22Rv1 (cell line): Measurements from ENCODE around the gene ERGIC1.

Experiments
- H3K27ac ChIP-seq: fragments of 450-650 bp; 2 replicates; pipeline ENCODE4 v1.5.1; 2017
- CTCF ChIP-seq: fragments of 450-650 bp; IDR thresholded peaks from 2 replicates; pipeline ENCODE4 v1.5.1; 2017; ENCODE audit warnings: mild to moderate bottlenecking
- ZFX ChIP-seq: fragments of 450-650 bp; IDR thresholded peaks from 2 replicates; pipeline ENCODE4 v1.6.1; 2017; ENCODE audit warnings: antibody characterized with exemption, borderline replicate concordance

Gene ERGIC1

GRCh38 chr5:172918421-172919371 lies 84.6 kb downstream of the ERGIC1 start:
- no peak for TF ChIP-seq ZFX
- no peak for TF ChIP-seq CTCF
- no peak overlapping the region for H3K27ac ChIP-seq

GRCh38 chr5:172919525-172920446 lies 85.7 kb downstream of the ERGIC1 start:
- no peak overlapping the region for H3K27ac ChIP-seq
- no peak for TF ChIP-seq CTCF
- no peak for TF ChIP-seq ZFX

GRCh38 chr5:172920447-172920849 lies 86.4 kb downstream of the ERGIC1 start:
- no peak for TF ChIP-seq ZFX
- no peak for TF ChIP-seq CTCF
- H3K27ac ChIP-seq: no peak overlapping the region

GRCh38 chr5:172920995-172921394 lies 86.9 kb downstream of the ERGIC1 start:
- H3K27ac ChIP-seq: no peak overlapping the region

GRCh38 chr5:172921906-172922305 lies 87.9 kb downstream of the ERGIC1 start:
- no peak overlapping the region for H3K27ac ChIP-seq
- TF ChIP-seq CTCF (no peak), ZFX (no peak)

More at GRCh38 chr5:172920995-172921394, 86.9 kb downstream of the ERGIC1 start:
- TF ChIP-seq CTCF (no peak), ZFX (no peak)

GRCh38 chr5:172923539-172923938 lies 89.5 kb downstream of the ERGIC1 start:
- no peak overlapping the region for H3K27ac ChIP-seq
- TF ChIP-seq ZFX: no peak
- TF ChIP-seq CTCF: no peak
